Parathyroid adenoma (tissue), 2 donors: Measurements from ENCODE around the gene TSPAN4.

Source experiments
- H2AFZ ChIP-seq: fragments of 300-600 bp; sonication (generic); one replicate; pipeline ENCODE4 v1.7.0; 2017; ENCODE audit warnings: antibody characterized with exemption, mild to moderate bottlenecking
- H3K27ac ChIP-seq: fragments of 300-600 bp; sonication (generic); one replicate; pipeline ENCODE4 v1.7.0; 2017
- H3K27me3 ChIP-seq: fragments of 300-600 bp; sonication (generic); one replicate; pipeline ENCODE4 v1.7.0; 2017; ENCODE audit warnings: low read length; ENCODE audit not compliant: control insufficient read depth, insufficient read depth
- H3K36me3 ChIP-seq: fragments of 300-600 bp; sonication (generic); one replicate; pipeline ENCODE4 v1.7.0; 2017; ENCODE audit warnings: low read length; ENCODE audit not compliant: control insufficient read depth, insufficient read depth
- H3K4me1 ChIP-seq: fragments of 300-600 bp; sonication (generic); one replicate; pipeline ENCODE4 v1.7.0; 2017; ENCODE audit warnings: control low read depth
- H3K4me2 ChIP-seq: fragments of 300-600 bp; sonication (generic); one replicate; pipeline ENCODE4 v1.7.0; 2017; ENCODE audit warnings: low read length
- H3K4me3 ChIP-seq: fragments of 300-600 bp; sonication (generic); one replicate; pipeline ENCODE4 v1.7.0; 2017; ENCODE audit warnings: low read depth, low read length
- H3K79me2 ChIP-seq: fragments of 300-600 bp; sonication (generic); one replicate; pipeline ENCODE4 v1.7.0; 2017; ENCODE audit warnings: control low read depth
- H3K9ac ChIP-seq: fragments of 300-600 bp; sonication (generic); one replicate; pipeline ENCODE4 v1.7.0; 2017; ENCODE audit warnings: mild to moderate bottlenecking
- H3K9me3 ChIP-seq: fragments of 300-600 bp; sonication (generic); one replicate; pipeline ENCODE4 v1.7.0; 2017; ENCODE audit warnings: low read length; ENCODE audit not compliant: control insufficient read depth
- CTCF ChIP-seq: fragments of 300-600 bp; sonication (generic); IDR thresholded peaks from one replicate; pipeline ENCODE4 v1.7.0; 2017; ENCODE audit warnings: antibody characterized with exemption, mild to moderate bottlenecking
- donor health status: primary hyperparathyroidism.

The TSPAN4 gene

GRCh38 chr11:907668-908067, 65.0 kb downstream of the TSPAN4 start:
- H3K9ac ChIP-seq: no peak overlapping the region
- no peak overlapping the region for H2AFZ ChIP-seq
- no peaks in the 10 kb centered on the region for H3K4me1 ChIP-seq
- H3K27ac ChIP-seq: no peak overlapping the region
- H3K4me2 ChIP-seq: no peak overlapping the region
- no peak overlapping the region for H3K4me3 ChIP-seq
- peaks cover 2% of the 10 kb centered on the region for H3K79me2 ChIP-seq
- H3K9me3 ChIP-seq: no peaks in the 10 kb centered on the region
- no peaks in the 10 kb centered on the region for H3K27me3 ChIP-seq
- no peaks in the 10 kb centered on the region for H3K36me3 ChIP-seq
- no peak for TF ChIP-seq CTCF

- no peak overlapping the region for H3K9ac ChIP-seq
- no peak overlapping the region for H2AFZ ChIP-seq
- no peak overlapping the region for H3K27ac ChIP-seq
- peaks cover 2% of the 10 kb centered on the region for H3K79me2 ChIP-seq
- no peak overlapping the region for H3K4me3 ChIP-seq
- H3K36me3 ChIP-seq: no peaks in the 10 kb centered on the region
- H3K4me1 ChIP-seq: no peaks in the 10 kb centered on the region
- no peak for TF ChIP-seq CTCF
- H3K9me3 ChIP-seq: no peaks in the 10 kb centered on the region
- H3K27me3 ChIP-seq: no peaks in the 10 kb centered on the region
- no peak overlapping the region for H3K4me2 ChIP-seq
Measured at GRCh38 chr11:908273-908672, 65.6 kb downstream of the TSPAN4 start.

GRCh38 chr11:909406-909805, 66.8 kb downstream of the TSPAN4 start:
- Histone ChIP-seq H3K9ac (no peak overlapping the region), H3K36me3 (no peaks in the 10 kb centered on the region), H3K4me1 (no peaks in the 10 kb centered on the region), H3K27ac (no peak overlapping the region), H3K4me3 (no peak overlapping the region), H3K4me2 (no peak overlapping the region), H3K9me3 (no peaks in the 10 kb centered on the region), H3K27me3 (no peaks in the 10 kb centered on the region), H2AFZ (no peak overlapping the region), H3K79me2 (peaks cover 2% of the 10 kb centered on the region)
- TF ChIP-seq CTCF: no peak

GRCh38 chr11:910044-910588, 67.5 kb downstream of the TSPAN4 start:
- peak overlapping the region; percentile 71 for H3K4me3 ChIP-seq
- H3K36me3 ChIP-seq: no peaks in the 10 kb centered on the region
- peaks cover 2% of the 10 kb centered on the region for H3K79me2 ChIP-seq
- no peaks in the 10 kb centered on the region for H3K4me1 ChIP-seq
- peak overlapping the region; percentile 89 for H2AFZ ChIP-seq
- peak overlapping the region; percentile 79 for H3K4me2 ChIP-seq
- H3K27me3 ChIP-seq: no peaks in the 10 kb centered on the region
- no peak overlapping the region for H3K27ac ChIP-seq
- TF ChIP-seq CTCF: no peak
- no peaks in the 10 kb centered on the region for H3K9me3 ChIP-seq
- peak overlapping the region; percentile 37 for H3K9ac ChIP-seq

- Histone ChIP-seq H3K4me1 (no peaks in the 10 kb centered on the region), H3K79me2 (peaks cover 2% of the 10 kb centered on the region), H3K27ac (peak within 1 kb of the TSS; percentile 53), H3K4me2 (peak within 1 kb of the TSS; percentile 83), H3K27me3 (no peaks in the 10 kb centered on the region), H3K4me3 (peak within 1 kb of the TSS; percentile 71), H3K9me3 (no peaks in the 10 kb centered on the region), H2AFZ (peak within 1 kb of the TSS; percentile 89), H3K36me3 (no peaks in the 10 kb centered on the region), H3K9ac (peak within 1 kb of the TSS; percentile 37)
- TF ChIP-seq CTCF: no peak
Measured at GRCh38 chr11:910589-911030, 68.0 kb downstream of the TSPAN4 start, which contains the start of gene CHID1. Gene CHID1, minus strand, starts transcription at chr11:910810. Its CDS starts 5,994 bp downstream, at chr11:904816.
